ENCODE data around the gene ART1.
"Not testable (repeated sequence)": the region's sequence is repeated elsewhere in the genome, so short reads cannot be mapped to it uniquely, and the experiment has no call there.

ART1 gene

GRCh38 chr11:3642071-3642951 lies 2.6 kb upstream of the ART1 start:
- TF ChIP-seq ZNF274 (IDR thresholded peaks at IDR 0.05; ENCODE audit: low read depth, low read length) = no peak
- peak overlapping the region; percentile 45; the same call in 1 of the 2 replicates for H3K4me3 ChIP-seq (ENCODE audit: low read length)

GRCh38 chr11:3643102-3643546 lies 1.8 kb upstream of the ART1 start:
- not testable (repeated sequence) for H3K4me3 ChIP-seq (ENCODE audit: low read length)

GRCh38 chr11:3645552-3645951 lies 624 bp downstream of the ART1 start:
- TF ChIP-seq ZNF274 (IDR thresholded peaks at IDR 0.05; ENCODE audit: low read depth, low read length) = no peak
- no peak overlapping the region for H3K4me3 ChIP-seq (ENCODE audit: low read length)

- not testable (repeated sequence) for H3K4me3 ChIP-seq (ENCODE audit: low read length)
Measured at GRCh38 chr11:3648843-3649242, 3.9 kb downstream of the ART1 start.

- H3K4me3 ChIP-seq (ENCODE audit: low read length) = not testable (repeated sequence)
Measured at GRCh38 chr11:3649374-3649773, 4.4 kb downstream of the ART1 start.

GRCh38 chr11:3652514-3652913 lies 7.6 kb downstream of the ART1 start:
- not testable (repeated sequence) for H3K4me3 ChIP-seq (ENCODE audit: low read length)

GRCh38 chr11:3655547-3655946 lies 10.6 kb downstream of the ART1 start:
- TF ChIP-seq ZNF274 (IDR thresholded peaks at IDR 0.05; ENCODE audit: low read depth, low read length) = no peak
- H3K4me3 ChIP-seq (ENCODE audit: low read length) = no peak overlapping the region

- not testable (repeated sequence) for H3K4me3 ChIP-seq (ENCODE audit: low read length)
Measured at GRCh38 chr11:3657331-3657730, 12.4 kb downstream of the ART1 start.

GRCh38 chr11:3658252-3658651 lies 13.3 kb downstream of the ART1 start:
- no peak overlapping the region for H3K4me3 ChIP-seq (ENCODE audit: low read length)
- TF ChIP-seq ZNF274 (IDR thresholded peaks at IDR 0.05; ENCODE audit: low read depth, low read length) = no peak

- TF ChIP-seq ZNF274 (IDR thresholded peaks at IDR 0.05; ENCODE audit: low read depth, low read length) = no peak
Measured at GRCh38 chr11:3659595-3660515, 14.9 kb downstream of the ART1 start.

GRCh38 chr11:3660960-3661359 lies 16.0 kb downstream of the ART1 start:
- no peak overlapping the region for H3K4me3 ChIP-seq (ENCODE audit: low read length)
- TF ChIP-seq ZNF274 (IDR thresholded peaks at IDR 0.05; ENCODE audit: low read depth, low read length) = no peak

More at GRCh38 chr11:3659595-3660515, 14.9 kb downstream of the ART1 start:
- no peak overlapping the region for H3K4me3 ChIP-seq (ENCODE audit: low read length)

- TF ChIP-seq ZNF274 (IDR thresholded peaks at IDR 0.05; ENCODE audit: low read depth, low read length) = no peak
- H3K4me3 ChIP-seq (ENCODE audit: low read length) = no peak overlapping the region
Measured at GRCh38 chr11:3662856-3663255, 17.9 kb downstream of the ART1 start.

- no peak for TF ChIP-seq ZNF274 (IDR thresholded peaks at IDR 0.05; ENCODE audit: low read depth, low read length)
- H3K4me3 ChIP-seq (ENCODE audit: low read length) = no peak overlapping the region
Measured at GRCh38 chr11:3664032-3664630, 19.2 kb downstream of the ART1 start.

GRCh38 chr11:3665336-3666022 lies 20.6 kb downstream of the ART1 start:
- H3K4me3 ChIP-seq (ENCODE audit: low read length) = no peak overlapping the region
- TF ChIP-seq ZNF274 (IDR thresholded peaks at IDR 0.05; ENCODE audit: low read depth, low read length) = no peak
